Measurements from ENCODE around the gene GALNTL6. TPM values are rescaled to one million over a fixed set of nuclear protein-coding genes. Genes with fewer than 3 reads are reported as not detected.

The GALNTL6 gene
- total RNA-seq, 4 donors from 2014 or later = not detected

DNA sequence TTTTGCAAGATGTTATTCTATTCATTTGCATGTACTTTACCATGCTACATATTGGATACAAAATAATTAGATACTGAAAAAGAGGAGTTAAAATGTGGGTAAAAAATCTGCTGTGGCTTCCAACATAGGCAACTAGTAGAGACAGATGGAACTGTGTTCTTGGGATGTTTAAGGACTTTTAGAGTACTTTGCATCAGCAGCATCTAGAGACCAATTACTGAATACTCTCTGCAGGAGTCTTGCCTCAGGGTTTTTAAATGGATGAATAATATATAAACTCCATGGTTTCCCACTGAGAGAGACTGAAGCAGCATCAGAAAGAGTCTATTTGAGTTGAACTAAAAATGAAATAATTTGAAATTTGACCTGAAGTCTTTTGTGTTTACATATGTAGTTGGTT, 676.7 kb downstream of the GALNTL6 start:
- TF ChIP-seq, protein P1, sequence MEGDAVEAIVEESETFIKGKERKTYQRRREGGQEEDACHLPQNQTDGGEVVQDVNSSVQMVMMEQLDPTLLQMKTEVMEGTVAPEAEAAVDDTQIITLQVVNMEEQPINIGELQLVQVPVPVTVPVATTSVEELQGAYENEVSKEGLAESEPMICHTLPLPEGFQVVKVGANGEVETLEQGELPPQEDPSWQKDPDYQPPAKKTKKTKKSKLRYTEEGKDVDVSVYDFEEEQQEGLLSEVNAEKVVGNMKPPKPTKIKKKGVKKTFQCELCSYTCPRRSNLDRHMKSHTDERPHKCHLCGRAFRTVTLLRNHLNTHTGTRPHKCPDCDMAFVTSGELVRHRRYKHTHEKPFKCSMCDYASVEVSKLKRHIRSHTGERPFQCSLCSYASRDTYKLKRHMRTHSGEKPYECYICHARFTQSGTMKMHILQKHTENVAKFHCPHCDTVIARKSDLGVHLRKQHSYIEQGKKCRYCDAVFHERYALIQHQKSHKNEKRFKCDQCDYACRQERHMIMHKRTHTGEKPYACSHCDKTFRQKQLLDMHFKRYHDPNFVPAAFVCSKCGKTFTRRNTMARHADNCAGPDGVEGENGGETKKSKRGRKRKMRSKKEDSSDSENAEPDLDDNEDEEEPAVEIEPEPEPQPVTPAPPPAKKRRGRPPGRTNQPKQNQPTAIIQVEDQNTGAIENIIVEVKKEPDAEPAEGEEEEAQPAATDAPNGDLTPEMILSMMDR (IDR thresholded peaks at IDR 0.05; ENCODE audit: low read depth) = no peak

DNA sequence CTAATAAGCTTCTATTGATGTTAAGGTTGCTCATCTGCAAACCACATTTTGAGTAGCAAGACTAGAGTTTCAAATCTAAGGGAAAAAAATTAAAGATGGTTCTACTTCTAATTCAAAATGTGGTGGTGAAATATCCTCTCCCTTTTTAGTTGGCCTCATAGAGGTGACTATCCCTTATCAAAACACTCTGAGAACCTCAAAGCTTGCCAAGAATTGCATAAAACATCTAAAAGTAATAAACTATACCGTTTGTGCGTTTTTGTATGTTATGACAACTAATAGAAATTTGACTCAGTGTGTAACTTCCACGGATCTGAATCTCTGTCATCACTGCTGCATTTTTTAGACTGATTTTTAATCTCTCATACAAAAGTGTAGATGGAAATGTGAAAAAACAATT, 682.6 kb downstream of the GALNTL6 start:
- TF ChIP-seq, protein P1 (IDR thresholded peaks at IDR 0.05; ENCODE audit: low read depth) = no peak

DNA sequence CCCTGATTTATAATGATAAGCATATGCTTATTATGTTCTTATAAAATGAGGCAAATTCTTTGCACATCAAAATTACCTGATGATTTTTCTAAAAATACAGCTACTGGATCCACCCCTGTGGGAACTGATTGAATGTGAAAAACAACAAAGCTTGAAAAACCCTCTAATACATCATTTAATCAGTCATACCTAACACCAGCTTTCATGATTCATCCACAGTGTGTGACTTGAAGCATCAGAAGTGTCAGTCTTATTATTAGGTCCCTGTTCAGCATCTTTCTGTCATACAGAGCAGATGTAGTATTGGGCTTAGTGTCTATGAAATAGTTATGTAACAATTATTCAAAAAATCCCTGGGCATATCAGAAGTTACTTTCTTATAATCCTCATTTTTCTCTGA, 684.1 kb downstream of the GALNTL6 start:
- TF ChIP-seq, protein P1 (IDR thresholded peaks at IDR 0.05; ENCODE audit: low read depth) = no peak

GRCh38 chr4:172514011-172514410, 700.8 kb downstream of the GALNTL6 start:
- TF ChIP-seq, protein P1 (IDR thresholded peaks at IDR 0.05; ENCODE audit: low read depth) = no peak

GRCh38 chr4:172514801-172515200, 701.6 kb downstream of the GALNTL6 start:
- TF ChIP-seq, protein P1 (IDR thresholded peaks at IDR 0.05; ENCODE audit: low read depth) = no peak

DNA sequence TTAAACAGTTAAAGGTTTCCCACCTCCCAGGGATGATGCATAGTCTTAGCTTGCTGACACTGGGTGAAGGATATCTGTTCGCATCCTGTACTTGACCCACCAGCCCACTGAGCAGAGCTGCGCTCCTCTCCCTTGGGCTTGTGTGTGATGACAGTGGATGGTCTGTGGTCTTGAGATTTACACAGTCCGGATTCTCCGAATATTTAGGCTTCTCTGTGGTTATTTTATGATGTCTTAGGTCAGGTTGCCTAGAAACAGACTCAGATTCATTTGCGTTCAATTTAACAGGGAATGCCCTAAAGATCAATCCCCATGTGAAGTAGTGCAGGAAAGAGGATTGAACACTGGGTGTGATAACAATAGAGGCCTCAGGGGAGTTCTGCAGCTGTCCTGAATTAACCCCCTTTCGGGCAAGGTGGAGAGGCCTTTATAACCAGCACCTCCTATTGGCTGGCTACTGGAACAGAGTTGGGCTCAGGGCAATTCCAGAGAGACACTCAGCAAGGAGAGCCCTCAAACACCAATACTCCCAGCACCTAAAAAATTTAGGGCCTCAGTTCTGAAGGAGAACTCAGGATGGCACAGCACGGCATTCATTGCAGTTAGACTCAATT, 702.2 kb downstream of the GALNTL6 start:
- TF ChIP-seq, protein P1 (IDR thresholded peaks at IDR 0.05; ENCODE audit: low read depth) = no peak

DNA sequence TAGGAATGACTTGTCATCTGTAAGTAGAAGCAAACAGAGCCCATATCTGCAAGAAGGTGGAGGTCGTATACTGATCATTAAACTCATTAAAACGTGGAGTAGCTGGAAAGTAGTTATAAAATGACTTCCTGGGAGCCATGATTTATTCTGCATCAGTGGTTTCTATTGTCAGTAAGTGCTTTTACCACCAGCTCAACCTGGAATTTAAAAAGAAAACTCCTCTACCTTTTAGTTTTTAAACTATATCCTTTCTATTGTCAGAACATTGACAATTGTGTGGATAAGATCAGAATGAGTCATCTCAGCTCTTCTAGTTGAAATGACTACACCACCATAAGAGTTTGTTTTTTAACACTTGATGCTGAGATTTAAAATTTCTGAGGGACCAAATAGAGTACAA, 704.2 kb downstream of the GALNTL6 start:
- TF ChIP-seq, protein P1 (IDR thresholded peaks at IDR 0.05; ENCODE audit: low read depth) = no peak
